Measurements from ENCODE around the gene GABRB3. TPM values are rescaled to one million over a fixed set of nuclear protein-coding genes. Genes with fewer than 3 reads are reported as not detected.

GABRB3 gene
- total RNA-seq, 1 donor from 2014 or later = 8.8 TPM

DNA sequence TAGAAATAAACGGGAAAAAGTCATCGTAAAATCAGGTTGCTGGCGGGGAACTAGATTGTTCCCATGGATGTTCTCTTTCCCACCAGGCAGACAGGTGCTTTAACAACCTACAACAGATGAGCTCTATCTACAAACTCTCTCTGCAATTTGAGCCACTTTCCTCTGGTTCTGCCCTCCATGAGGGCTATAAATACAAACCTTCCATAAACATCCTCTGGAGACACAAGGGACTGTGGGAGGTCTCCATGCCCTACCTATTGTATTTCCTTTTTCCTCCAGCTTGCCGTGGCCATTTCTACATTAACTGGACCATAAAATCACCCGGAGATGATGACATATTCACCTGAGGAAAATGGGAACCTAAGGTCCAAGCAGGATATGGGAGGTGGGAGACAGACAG, 151.1 kb downstream of the GABRB3 start:
- H3K36me3 Mint-ChIP-seq = peaks cover 18% of the 10 kb centered on the region
- Histone ChIP-seq H3K9ac (no peak overlapping the region), H2AFZ (replicated peaks) (no peak overlapping the region), H3K36me3 (no peaks in the 10 kb centered on the region), H3K27ac (no peak overlapping the region), H3K27me3 (no peaks in the 10 kb centered on the region), H3K79me2 (ENCODE audit: low read depth) (no peaks in the 10 kb centered on the region), H3K9me3 (ENCODE audit: low read depth) (no peaks in the 10 kb centered on the region), H3K4me3 (no peak overlapping the region), H3F3A (ENCODE audit: low read depth) (no peaks in the 10 kb centered on the region), H3K4me2 (no peak overlapping the region), H3K4me1 (peaks cover 6% of the 10 kb centered on the region), H4K20me1 (ENCODE audit: low read depth) (no peaks in the 10 kb centered on the region)
- TF ChIP-seq, protein P1, sequence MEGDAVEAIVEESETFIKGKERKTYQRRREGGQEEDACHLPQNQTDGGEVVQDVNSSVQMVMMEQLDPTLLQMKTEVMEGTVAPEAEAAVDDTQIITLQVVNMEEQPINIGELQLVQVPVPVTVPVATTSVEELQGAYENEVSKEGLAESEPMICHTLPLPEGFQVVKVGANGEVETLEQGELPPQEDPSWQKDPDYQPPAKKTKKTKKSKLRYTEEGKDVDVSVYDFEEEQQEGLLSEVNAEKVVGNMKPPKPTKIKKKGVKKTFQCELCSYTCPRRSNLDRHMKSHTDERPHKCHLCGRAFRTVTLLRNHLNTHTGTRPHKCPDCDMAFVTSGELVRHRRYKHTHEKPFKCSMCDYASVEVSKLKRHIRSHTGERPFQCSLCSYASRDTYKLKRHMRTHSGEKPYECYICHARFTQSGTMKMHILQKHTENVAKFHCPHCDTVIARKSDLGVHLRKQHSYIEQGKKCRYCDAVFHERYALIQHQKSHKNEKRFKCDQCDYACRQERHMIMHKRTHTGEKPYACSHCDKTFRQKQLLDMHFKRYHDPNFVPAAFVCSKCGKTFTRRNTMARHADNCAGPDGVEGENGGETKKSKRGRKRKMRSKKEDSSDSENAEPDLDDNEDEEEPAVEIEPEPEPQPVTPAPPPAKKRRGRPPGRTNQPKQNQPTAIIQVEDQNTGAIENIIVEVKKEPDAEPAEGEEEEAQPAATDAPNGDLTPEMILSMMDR (IDR thresholded peaks at IDR 0.05) = no peak
- TF ChIP-seq EZH2phosphoT487 (IDR thresholded peaks at IDR 0.05) (no peak), EZH2 (IDR thresholded peaks at IDR 0.05) (no peak)
- H3K27ac Mint-ChIP-seq = peak overlapping the region; percentile 95
- peaks cover 3% of the 10 kb centered on the region for H3K27me3 Mint-ChIP-seq (ENCODE audit: insufficient read depth, low read depth)
- no peak overlapping the region for H3K4me3 Mint-ChIP-seq
- H3K4me1 Mint-ChIP-seq = peaks cover 59% of the 10 kb centered on the region
- no peak for DNase-seq (ENCODE audit: low spot score)
- peaks cover 35% of the 10 kb centered on the region for H3K9me3 Mint-ChIP-seq

DNA sequence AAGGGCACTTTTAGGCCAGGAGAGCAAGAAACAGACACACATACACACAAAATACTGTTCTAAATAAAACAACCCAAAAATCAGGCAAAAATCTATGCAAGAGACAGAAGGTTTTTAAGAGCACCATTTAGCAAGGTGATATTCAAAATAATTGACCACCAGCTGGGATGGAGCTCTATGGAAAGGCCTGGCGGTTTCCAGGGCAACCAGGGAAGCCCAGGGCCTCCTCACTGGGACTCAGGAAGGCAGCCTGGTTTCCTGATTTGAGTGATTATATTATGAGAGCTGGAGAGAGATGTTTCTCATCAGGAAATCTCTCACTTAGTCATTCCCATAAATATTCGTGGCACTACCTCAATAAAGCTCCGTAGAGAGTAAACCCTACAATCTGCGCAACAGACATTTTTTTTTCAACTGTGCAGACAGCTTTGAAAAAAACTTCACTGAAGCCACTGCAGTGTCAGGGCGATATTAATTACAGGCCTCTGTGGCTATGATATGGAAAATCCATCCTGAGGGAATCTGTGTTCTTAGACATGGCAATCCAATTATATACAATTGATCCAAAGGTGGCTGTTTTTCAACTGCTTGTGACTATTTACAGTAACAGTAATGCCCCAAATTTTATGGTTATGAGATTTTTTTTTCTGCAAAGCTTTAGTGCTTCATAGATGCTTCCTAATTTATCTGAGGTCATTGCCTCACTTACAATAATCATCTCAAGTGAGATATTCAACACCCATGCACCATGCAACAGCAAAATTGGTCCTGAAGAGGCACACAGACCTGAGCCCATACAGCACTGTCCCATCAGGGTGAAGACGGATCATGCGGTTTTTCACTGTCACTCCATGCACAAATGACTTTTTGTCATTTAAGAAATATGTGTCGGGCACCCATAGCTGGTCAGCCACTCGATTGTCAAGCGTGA, 152.1 kb downstream of the GABRB3 start:
- Mint-ChIP-seq H3K27me3 (ENCODE audit: insufficient read depth, low read depth) (peaks cover 3% of the 10 kb centered on the region), H3K9me3 (peaks cover 27% of the 10 kb centered on the region), H3K36me3 (peaks cover 15% of the 10 kb centered on the region), H3K27ac (peak overlapping the region; percentile 48), H3K4me1 (peaks cover 59% of the 10 kb centered on the region), H3K4me3 (no peak overlapping the region)
- H3K9ac ChIP-seq = no peak overlapping the region
- H3K4me1 ChIP-seq = peaks cover 6% of the 10 kb centered on the region
- no peaks in the 10 kb centered on the region for H3K27me3 ChIP-seq
- no peaks in the 10 kb centered on the region for H3F3A ChIP-seq (ENCODE audit: low read depth)
- no peaks in the 10 kb centered on the region for H4K20me1 ChIP-seq (ENCODE audit: low read depth)
- no peaks in the 10 kb centered on the region for H3K36me3 ChIP-seq
- H2AFZ ChIP-seq (replicated peaks) = no peak overlapping the region
- TF ChIP-seq EZH2phosphoT487 (IDR thresholded peaks at IDR 0.05) (no peak), EZH2 (IDR thresholded peaks at IDR 0.05) (no peak)
- TF ChIP-seq, protein P1 (IDR thresholded peaks at IDR 0.05) = no peak
- no peak overlapping the region for H3K4me3 ChIP-seq
- no peaks in the 10 kb centered on the region for H3K9me3 ChIP-seq (ENCODE audit: low read depth)
- H3K27ac ChIP-seq = no peak overlapping the region
- DNase-seq (ENCODE audit: low spot score) = no peak
- H3K4me2 ChIP-seq = no peak overlapping the region
- no peaks in the 10 kb centered on the region for H3K79me2 ChIP-seq (ENCODE audit: low read depth)

DNA sequence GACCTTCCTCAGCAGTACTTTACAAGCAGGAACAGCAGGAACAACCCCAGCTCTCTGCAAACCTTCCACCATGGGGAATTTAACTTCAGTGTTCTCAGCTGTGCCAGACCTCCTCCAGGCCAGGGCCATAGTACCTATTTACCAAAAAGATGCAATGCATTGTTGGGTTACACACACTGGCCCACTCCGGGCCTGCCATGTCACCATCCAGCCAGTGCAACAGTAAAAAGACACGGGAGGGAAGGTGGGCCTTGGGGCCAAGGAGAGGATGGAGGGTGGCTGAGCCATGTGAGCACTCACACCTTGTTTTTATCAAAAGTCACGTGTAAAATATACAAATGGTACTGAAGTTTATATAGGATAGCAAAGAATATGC, 157.0 kb downstream of the GABRB3 start:
- Histone ChIP-seq H3K4me3 (no peak overlapping the region), H3K9me3 (ENCODE audit: low read depth) (no peaks in the 10 kb centered on the region), H3K4me2 (no peak overlapping the region), H4K20me1 (ENCODE audit: low read depth) (no peaks in the 10 kb centered on the region), H3K27me3 (no peaks in the 10 kb centered on the region), H3K36me3 (no peaks in the 10 kb centered on the region), H3K9ac (no peak overlapping the region), H2AFZ (replicated peaks) (no peak overlapping the region), H3F3A (ENCODE audit: low read depth) (no peaks in the 10 kb centered on the region), H3K79me2 (ENCODE audit: low read depth) (no peaks in the 10 kb centered on the region), H3K4me1 (peaks cover 6% of the 10 kb centered on the region), H3K27ac (no peak overlapping the region)
- TF ChIP-seq, protein P1 (IDR thresholded peaks at IDR 0.05) = no peak
- no peak for TF ChIP-seq EZH2phosphoT487 (IDR thresholded peaks at IDR 0.05)
- no peak for DNase-seq (ENCODE audit: low spot score)
- peaks cover 6% of the 10 kb centered on the region for H3K9me3 Mint-ChIP-seq
- peaks cover 7% of the 10 kb centered on the region for H3K27me3 Mint-ChIP-seq (ENCODE audit: insufficient read depth, low read depth)
- no peak overlapping the region for H3K27ac Mint-ChIP-seq
- peaks cover 13% of the 10 kb centered on the region for H3K4me1 Mint-ChIP-seq
- H3K36me3 Mint-ChIP-seq = peaks cover 7% of the 10 kb centered on the region
- no peak overlapping the region for H3K4me3 Mint-ChIP-seq

Data from neural progenitor cell (in vitro differentiated cells).